ENCODE data around the gene PPP2R2B.

Gene PPP2R2B

GRCh38 chr5:146884066-146884626, 5.6 kb upstream of the PPP2R2B start:
- no peak for DNase-seq

DNA sequence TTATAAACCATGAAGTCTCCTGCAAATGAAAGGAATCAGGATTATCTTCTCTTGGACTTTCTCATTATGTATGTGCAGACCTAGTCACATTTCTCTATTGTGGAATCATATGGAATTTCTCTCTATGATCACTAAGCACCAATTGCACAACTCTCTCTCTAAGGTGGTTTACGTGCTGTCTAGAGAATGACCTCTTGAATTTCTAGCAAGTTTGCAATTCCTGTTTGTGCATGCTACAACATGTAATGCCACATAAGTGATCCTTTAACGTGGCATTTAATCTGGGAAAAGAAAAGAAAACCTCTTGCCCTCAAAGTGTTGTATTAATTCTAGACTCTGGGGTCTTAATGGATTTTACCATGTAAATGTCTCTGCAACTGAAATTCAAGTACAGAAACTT, 5.0 kb upstream of the PPP2R2B start:
- no peak for DNase-seq

GRCh38 chr5:146880966-146881365, 2.4 kb upstream of the PPP2R2B start:
- no peak for DNase-seq

GRCh38 chr5:146877783-146878475, 628 bp downstream of the PPP2R2B start:
- peak; percentile 14 for DNase-seq

GRCh38 chr5:146877178-146877681, 1.3 kb downstream of the PPP2R2B start:
- no peak for DNase-seq

DNA sequence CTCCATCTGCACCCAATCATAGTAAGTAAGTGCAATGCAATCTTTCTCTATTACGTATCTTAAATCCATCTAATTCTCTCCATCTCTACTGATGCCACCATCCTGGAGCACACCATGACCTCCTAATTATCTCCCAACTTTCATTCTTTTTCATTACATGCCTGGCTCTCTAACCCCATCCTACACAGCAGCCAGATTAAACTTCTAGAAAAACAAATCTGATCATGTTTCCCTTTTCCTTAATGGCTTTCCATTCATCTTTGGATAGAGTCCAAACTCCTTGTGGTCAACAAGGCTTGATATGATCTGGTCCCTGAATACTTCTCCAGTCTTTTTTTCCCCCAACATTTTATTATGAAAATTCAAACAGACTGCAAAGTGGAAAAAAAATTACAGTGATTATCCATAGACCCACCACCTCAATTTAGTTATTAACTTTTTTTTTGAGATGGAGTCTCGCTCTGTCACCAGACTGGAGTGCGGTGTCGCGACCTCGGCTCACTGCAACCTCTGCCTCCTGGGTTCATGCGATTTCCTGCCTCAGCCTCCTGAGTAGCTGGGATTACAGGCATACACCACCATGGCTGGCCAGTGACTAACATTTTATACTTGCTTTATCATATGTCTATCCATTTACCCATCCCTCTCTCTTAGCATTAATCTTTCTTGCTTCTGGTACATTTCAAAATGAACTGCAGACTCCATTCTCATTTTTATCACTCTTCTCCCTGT, 5.2 kb downstream of the PPP2R2B start:
- no peak for DNase-seq

- DNase-seq, result no peak
These were observed 6.4 kb downstream of the PPP2R2B start for GRCh38 chr5:146872188-146872587.

DNA sequence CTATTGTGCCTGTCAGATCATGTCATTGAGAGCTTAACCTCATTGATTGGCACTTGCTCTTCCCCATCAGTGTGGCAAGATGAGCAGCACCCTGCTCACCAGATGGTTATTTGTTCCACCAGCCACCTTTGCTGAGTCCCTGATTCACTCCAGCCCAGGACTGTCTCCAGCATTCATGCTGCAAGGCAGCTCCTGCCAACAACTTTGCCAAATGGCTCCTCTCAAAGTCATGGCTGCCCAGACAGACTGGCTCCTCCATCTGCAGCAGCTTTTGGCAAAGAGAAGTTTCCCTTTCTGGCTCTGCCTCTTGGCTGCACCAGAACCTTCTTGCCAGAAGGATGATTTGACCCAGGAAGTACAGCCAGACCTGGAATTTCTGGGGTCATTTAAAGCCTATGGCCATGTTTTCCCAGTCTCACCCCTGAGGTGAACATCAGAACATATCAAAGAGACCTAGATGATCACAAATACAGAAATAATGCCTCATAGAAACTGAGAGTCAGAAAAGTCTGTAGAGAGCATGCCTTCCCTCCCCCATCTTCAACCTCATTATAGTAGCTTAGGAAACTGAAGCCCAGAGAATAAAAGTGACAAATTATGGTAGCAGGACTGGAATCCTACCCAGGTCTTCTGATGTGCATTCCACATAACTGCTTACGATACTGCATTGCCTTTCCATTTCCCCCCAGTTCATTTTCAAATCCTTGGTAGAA, 10.4 kb downstream of the PPP2R2B start:
- no peak for DNase-seq

- no peak for DNase-seq
These were observed 12.3 kb downstream of the PPP2R2B start for GRCh38 chr5:146866263-146866662.

- DNase-seq, result no peak
These were observed 15.9 kb downstream of the PPP2R2B start for GRCh38 chr5:146862641-146863040.

DNA sequence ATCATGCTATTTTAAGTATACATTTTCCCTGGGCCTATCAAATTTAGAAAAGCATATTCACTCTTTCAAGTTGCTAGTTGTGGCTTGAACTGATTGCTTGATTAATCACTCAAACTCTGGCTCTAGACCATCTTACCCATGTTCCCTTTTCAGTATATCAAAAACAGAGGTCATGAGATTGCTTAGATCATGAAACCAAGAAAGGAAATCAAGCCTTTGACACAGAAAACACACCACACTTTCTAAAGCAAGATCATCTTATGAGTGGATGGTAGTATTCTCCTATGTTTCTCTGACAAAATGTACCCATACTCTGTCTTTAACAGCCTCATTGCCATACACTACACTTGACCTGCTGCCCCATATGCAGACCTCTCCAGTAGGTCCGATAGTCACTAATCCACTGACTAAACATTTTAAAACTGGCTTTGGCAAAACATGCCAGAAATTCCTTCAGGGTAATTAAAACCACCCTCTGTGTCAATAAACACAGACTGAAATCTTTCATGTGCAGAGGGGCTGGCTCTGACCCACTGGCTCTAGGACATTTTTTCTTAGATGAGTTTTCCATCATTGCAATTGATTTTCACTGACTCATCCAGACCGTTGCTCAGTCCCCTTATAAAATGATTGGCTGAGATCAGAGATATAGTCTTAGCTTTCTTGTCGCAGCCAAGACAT, 18.2 kb downstream of the PPP2R2B start:
- no peak for DNase-seq

- no peak for DNase-seq
These were observed 26.5 kb downstream of the PPP2R2B start for GRCh38 chr5:146852089-146852488.

- no peak for DNase-seq
These were observed 27.4 kb downstream of the PPP2R2B start for GRCh38 chr5:146851133-146851532.

- DNase-seq, result no peak
These were observed 28.8 kb downstream of the PPP2R2B start for GRCh38 chr5:146849694-146850303.

DNA sequence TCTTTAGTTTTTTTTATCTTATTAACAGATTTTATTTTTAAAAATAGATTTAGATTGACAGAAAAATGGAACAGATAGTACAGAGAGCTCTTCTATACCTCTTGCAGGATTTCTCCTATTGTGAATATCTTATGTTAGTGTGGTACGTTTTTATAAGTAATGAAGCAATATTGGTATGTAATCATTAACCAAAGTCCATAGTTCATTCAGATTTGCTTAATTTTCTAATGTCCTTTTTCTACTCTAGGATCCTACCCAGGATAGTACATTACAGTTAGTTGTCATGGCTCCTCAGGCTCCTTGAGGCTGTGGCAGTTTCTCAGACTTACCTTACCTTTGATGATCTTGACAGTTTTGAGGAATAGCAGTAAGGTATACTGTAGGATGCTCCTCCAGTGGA, 30.4 kb downstream of the PPP2R2B start:
- no peak for DNase-seq

DNA sequence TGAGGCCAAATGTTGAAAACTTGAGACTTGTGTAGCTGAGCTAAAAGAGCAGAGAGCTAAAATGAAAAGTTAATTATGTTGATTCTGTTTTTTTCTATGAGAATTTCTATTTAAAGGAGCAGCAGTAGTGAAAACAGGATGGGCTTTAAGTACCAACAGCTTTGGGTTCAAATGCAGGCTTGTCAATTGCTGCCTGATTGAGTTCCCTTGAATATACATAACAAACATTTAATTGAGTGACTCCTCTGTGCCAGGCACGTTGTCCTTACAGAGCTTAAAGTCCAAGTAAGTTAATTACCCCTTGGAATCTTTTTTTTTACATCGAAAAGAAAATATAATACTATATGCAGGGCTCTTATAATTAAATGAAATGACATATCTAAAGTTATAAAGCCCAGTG, 38.5 kb downstream of the PPP2R2B start:
- DNase-seq, result no peak

- no peak for DNase-seq
These were observed 42.2 kb downstream of the PPP2R2B start for GRCh38 chr5:146836226-146836842.

DNA sequence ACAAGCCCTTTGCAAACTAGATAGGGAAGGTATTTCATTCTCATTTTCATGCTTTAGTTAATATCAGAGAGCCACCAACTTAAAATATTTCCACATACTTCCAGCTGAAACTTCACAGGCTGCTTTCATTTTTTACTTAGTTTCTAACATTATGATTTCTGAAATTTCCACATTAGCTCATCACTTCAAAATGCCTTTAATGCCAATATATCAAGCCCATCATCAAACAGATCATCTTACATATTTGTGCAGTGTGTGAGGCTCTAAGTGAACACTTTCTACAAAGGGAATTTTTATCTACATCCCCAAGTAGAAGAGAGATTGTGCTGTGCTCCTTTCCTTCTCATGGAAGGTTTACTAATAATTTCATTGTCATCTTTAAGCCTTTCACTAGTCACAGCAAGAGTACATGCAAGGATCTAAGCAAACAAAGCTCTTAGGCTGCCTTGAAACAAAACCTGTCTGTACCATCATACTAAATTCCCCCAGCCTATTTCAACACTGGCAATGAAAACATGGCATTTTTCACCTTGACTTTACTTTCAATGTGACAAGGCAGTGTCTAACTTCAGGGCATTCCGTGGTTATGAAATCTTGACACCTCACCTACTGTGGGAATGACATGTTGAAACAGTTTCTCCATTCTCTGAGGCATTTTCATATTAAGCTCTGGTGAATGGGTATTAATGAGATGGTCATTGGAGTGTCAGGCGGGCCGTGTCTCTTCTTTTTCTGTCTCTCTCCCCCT, 45.4 kb downstream of the PPP2R2B start:
- DNase-seq, result no peak

DNA sequence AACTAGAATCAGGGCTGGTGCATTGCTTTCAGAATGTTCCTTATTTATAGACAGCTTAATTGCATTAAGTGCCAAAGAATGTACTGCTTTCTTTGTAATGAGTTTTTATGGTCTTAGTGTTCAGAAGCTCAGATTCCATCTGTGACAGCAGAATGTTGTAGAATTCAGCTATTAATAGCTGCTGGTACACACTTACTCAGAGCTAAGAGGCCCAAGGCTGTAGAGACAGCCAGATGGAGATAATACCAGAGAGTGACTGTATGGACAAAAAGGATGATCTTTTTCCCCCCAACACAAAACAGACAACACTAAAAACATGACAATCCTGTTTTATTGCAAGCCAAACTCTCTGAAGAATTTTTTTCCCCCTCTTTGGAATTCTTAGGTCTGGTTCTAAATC, 50.2 kb downstream of the PPP2R2B start:
- DNase-seq, result no peak

DNA sequence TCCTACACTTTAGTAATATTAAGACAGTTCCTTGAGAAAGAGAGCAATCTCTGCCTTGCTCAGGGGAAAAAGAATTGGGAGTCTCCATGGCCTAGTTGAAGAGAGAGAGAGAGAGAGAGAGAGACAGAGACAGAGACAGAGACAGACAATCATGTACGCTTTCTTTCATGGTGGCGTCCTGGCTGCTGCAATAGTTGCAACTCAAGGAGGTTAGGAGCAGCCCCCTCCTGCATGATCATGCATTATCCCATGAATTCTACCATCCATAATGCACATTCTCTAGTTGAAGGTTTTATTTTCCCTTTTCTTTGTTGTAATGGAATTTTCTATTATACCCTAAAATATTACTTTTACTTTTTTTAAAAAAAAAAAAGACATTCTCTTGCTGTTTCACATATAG, 50.7 kb downstream of the PPP2R2B start:
- no peak for DNase-seq

- peak; percentile 10 for DNase-seq
These were observed 53.5 kb downstream of the PPP2R2B start for GRCh38 chr5:146825033-146825432.
